HG02884 (cell line): ENCODE data around the gene HVCN1.
"Not testable (repeated sequence)": the region's sequence is repeated elsewhere in the genome, so short reads cannot be mapped to it uniquely, and the experiment has no call there.

ENCODE experiments used
- ATAC-seq: cut with Tn5 transposase; IDR thresholded peaks from one replicate; pipeline ENCODE4 v1.9.1; 2021; ENCODE audit warnings: mild to moderate bottlenecking, moderate library complexity; ENCODE audit not compliant: unreplicated experiment

The HVCN1 gene, protein sequence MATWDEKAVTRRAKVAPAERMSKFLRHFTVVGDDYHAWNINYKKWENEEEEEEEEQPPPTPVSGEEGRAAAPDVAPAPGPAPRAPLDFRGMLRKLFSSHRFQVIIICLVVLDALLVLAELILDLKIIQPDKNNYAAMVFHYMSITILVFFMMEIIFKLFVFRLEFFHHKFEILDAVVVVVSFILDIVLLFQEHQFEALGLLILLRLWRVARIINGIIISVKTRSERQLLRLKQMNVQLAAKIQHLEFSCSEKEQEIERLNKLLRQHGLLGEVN

DNA sequence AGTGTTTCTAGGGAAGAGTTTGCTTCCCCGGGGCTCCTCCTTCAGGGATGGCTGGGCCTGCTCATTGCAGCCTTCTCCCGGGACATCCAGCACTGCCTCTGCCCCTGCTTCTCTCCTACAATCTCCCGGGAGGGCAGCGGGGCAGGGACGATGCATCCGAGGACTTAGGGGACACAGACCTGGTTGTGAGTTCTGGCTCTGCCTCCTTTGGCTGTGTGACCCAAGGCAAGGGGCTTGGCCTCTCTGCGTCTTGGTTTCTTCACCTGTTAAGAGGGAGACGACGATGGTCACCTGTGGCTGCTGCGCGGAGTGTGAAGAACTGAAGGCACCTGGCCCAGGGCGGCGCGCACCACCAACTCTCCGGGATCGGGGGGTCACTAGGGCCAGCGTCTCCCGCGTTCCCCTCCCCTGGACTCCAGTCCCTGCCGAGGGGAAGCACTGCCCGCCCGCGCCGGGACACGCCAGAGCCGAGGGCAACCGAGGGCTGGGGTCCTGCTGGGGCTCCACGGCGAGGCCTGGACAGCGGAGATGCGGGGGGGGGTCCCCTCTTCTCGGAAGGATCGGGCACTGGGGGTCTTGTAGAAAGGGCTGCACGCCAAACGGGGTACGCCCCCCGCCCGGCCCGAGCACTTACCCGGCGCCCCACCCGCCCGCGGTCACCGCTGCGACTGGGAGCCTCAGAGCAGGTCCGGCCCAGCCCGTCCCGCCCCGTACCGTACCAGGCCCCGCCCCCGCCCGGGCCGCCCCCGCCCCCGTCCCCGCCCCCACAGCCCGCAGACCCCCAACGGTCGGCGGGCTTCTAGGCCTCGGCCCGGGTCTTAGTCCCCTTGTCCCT lies at the start of gene HVCN1:
Gene HVCN1 (minus strand): TSS at position 670 of the 835 bp plus-strand sequence. CDS start 5,870 bp downstream, outside the sequence.
- no peak for ATAC-seq

GRCh38 chr12:110737532-110737931 lies 48.6 kb upstream of the HVCN1 start:
- ATAC-seq = no peak

DNA sequence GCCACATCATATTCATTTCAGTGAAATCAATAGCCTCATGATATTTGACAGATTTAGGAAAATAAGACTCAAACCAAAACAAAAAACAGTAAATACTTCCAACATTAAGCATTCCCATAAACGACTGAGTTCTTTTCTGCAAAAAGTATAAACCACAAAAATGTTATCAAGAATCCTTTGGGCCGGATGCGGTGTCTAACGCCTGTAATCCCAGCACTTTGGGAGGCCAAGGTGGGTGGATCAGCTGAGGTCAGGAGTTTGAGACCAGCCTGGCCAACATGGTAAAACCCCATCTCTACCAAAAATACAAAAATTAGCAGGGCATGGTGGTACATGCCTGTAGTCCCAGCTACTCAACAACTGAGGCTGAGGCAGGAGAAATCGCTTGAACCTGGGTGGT lies 48.1 kb upstream of the HVCN1 start:
- not testable (repeated sequence) for ATAC-seq

DNA sequence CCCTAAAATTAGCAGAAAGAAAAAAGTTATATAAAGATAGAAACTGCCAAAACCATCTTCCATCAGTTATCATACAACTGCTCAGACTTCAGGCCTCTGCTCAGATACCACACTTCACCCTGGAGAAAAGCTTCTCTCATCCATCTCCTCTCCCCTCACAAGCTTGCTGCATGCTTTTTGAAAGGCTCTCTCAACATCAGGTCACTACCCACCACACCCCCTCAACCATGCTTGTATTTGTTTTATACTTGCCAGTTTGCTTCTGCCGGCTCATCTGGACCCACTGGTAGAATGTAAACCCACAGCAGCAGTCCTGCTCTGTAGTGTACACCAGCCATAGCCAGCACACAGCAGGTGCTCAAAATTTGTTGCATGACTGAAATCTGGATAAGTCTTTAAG lies 45.0 kb upstream of the HVCN1 start:
- ATAC-seq = no peak

DNA sequence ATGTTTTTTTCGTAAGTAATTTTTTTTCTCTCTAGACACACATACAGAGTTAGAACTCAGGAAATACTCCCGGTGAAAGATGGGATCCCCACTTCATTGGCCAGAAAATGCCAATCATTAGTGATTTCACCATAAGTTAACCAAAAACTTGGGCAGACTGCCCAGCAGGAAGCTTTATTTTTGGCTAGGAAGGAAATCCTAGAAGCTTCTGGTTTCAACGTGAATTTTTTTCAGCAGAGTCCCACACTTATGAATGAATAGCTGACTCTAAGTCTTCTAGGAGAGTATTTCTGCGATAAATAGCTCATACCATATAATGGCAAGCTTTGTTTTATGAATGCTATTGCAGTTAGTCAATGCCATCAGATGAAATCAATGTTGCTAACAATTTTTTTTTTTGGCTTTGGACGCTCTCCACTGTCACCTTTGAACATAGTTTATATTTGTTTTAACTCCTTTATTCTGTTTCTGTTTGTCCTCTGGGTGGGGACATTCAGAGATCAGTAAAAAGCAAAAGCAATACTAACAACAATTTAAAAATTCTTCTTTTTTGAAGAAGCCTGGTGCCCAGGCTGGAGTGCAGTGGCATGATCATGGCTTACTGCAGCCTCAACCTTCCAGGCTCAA lies 44.3 kb upstream of the HVCN1 start:
- ATAC-seq = no peak

DNA sequence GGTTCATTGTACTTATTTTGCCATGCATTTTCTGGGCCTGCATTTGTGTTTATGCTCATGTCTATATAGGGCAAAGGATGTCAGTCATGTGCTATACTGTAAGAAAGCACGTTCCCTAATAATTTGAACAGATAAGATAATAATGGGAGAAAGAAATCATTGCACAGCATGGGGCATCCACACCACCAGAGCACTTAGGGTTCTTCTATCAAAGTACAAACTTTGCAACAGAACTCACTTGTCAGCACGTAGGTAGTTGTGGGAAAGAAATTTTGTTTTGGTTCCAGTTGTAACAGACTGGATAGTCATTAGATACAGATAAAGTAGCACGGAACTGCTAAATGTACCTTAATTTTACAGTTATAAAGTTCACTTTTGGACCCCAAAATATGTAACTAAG lies 43.7 kb upstream of the HVCN1 start:
- no peak for ATAC-seq

- no peak for ATAC-seq
These were observed 42.6 kb upstream of the HVCN1 start for GRCh38 chr12:110731479-110731878.

DNA sequence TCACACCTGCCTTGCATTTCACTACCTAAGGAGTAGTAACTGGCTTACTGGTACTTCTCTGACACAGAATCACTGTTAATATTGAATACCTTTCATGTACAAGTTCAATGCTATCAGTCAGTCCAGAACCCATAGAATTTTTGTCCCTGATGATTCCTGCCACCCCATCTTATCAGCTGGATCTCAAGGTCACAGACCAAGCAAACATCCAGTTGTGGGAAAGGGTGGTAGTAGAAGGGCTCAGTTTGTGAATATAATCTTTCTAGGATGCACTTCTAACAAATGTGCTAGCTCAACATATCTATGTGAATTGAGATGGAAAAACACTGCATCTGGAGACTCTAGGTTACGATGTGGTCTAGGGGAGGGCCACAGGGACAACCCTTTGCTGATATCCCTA lies 39.7 kb upstream of the HVCN1 start:
- ATAC-seq = no peak

GRCh38 chr12:110726708-110727369 lies 37.9 kb upstream of the HVCN1 start:
- no peak for ATAC-seq

DNA sequence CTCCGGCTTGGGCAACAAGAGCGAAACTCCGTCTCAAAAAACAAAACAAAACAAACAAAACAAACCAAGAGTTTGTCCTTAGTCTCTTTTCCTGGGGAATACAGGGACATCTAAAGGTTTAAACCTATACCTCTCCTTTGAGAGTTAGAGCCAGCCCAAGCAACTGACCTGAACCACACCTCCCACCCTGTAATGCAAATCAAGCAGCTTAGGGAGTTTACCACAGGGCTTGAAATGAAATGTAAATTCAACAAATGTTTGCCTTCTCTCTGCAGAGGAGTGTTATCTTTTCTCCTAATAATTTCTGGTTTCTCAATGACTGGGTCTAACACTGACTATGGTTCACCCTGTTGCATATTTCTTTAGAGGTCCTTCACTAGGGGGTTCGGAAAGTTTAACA lies 37.1 kb upstream of the HVCN1 start:
- ATAC-seq = no peak

DNA sequence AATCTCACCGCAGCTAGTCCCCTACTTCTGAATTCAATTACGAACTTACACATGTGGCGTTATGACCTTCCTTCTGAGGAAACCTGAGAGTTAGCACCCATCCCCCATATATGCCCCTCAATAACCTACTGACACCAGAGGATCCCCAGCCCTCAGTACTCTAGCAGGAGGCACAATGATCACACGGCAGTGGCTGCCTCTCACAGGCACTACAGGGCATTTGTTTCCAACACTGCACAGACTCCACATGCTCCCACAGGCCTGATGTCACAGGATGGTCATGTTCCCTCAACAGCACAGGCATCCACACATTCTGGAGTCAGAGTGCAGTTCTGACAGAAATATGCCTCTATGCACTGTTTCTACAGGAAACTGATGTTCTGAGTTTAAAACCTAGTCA lies 36.4 kb upstream of the HVCN1 start:
- ATAC-seq = no peak

DNA sequence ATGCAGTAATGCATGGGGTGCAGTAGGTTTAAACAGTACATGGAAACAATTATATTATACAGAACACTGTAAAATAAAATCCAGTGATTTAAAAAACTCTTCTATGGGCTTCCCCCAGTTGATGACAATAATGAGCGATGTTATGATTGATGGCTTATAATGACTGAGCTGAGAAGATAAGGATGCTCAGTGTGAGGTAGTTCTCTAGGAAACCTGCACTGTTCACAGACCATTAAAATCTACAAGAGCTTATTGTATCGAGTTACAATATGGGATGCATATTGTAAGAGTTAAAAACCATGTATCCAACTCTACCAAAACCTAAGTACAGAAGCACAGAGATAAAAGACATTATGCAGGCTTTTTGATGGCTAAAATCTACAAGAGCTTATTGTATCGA lies 34.0 kb upstream of the HVCN1 start:
- ATAC-seq = not testable (repeated sequence)

GRCh38 chr12:110721570-110721969 lies 32.7 kb upstream of the HVCN1 start:
- no peak for ATAC-seq

DNA sequence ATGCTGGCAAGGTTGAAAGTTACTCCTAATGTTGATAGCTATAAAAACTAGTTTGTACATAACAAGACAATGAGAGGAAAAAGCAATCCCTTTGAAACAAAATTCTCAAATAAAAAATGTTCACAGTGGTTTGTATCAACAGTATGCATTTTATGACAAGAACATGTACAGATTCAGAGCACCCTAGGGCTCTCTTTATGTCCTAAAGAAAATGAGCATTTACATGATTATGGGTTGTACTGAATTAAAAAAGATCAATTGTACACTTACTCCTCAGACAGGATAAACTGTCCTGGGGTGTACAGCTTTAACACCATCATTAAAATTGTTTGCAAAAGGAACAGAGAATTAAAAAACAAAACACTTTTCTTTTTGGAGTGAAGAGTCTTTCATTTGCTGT lies 31.6 kb upstream of the HVCN1 start:
- ATAC-seq = no peak

GRCh38 chr12:110718222-110718908 lies 29.4 kb upstream of the HVCN1 start:
- ATAC-seq = no peak

DNA sequence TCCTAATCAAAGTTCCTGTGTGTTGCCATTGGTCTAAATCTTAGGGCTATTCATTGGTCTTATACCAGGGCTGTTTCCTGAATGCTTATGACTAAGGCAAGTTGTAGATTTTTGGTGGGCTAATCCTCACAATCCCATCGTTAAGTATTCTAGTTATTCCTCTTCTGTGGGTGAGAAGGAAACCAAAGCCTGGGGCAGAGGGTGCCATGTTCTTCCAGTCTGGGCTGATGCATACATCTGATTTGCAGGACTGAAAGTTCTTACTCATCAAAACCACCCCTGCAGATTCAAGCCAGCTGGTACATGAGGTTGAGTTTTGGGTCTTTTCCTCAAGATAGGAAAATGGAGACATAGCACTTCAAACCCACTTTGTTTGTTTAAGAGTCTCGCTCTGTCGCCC lies 28.1 kb upstream of the HVCN1 start:
- ATAC-seq = no peak

GRCh38 chr12:110708917-110709316 lies 20.0 kb upstream of the HVCN1 start:
- ATAC-seq = no peak

DNA sequence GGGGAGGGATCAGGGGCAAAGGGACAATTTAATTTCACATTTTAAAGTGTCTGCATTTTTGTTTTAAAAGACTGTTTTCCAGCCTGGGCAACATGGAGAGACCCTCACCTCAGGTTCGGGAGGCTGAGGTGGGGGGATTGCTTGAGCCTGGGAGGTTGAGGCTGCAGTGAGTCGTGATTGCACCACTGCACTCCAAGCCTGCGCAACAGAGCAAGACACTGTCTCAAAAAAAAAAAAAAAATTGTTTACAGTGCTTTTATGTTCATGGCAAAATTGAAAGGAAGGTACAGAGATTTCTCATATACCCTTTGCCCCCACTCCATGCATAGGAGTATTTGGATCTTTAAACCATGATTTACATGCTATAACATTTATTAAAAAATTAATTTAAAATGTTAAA lies 16.4 kb upstream of the HVCN1 start:
- ATAC-seq = no peak

DNA sequence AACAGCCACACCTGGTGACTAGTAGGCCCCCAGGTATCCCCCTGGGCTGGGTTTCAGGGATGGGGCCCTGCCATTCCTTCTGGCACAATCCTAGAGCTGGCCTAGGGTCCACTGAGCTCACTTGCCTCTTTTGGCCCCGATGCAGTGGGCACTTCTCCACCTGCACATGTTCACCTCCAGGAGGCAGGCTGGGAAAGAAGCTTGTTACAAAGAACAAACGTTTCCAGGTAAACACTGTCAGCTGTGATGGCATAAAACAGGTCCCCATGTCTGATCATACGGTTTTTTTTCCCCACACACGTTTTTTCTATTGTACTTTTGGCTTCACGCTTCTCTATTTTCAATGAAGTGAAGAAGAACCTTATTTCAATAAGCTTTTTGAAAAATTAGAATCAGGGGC lies 15.8 kb upstream of the HVCN1 start:
- no peak for ATAC-seq

DNA sequence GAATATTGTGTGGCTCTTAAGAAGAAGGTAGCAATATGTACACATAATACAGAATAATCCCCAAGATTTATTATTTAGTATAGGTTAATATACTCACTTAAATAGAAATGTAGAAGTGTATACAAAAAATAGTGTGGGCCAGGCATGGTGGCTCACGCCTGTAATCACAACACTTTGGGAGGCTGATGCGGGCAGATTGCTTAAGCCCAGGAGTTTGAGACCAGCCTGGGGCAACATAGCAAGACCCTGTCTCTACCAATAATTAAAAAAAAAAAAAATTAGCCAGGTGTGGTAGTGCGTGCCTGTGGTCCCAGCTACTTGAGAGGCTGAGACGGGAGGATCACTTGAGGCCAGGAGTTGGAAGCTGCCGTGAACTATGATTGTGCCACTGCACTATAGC lies 15.3 kb upstream of the HVCN1 start:
- ATAC-seq = no peak

GRCh38 chr12:110702081-110702480 lies 13.2 kb upstream of the HVCN1 start:
- ATAC-seq = no peak
